Epidermal melanocyte (primary cell): ENCODE results near the gene IL17B.

ENCODE experiments used
- DNase-seq: peaks from one replicate; pipeline ENCODE4 v3.0.0; 2011; ENCODE audit warnings: low spot score; ENCODE audit not compliant: insufficient read length

Gene IL17B

GRCh38 chr5:149324641-149325040 lies 54.5 kb downstream of the IL17B start:
- no peak for DNase-seq
